Activated effector memory CD4-positive, alpha-beta T cell treated with Interleukin-2 at 50 U/mL for 16 hours (primary cell): Measurements from ENCODE around the gene FBXL7.

Source experiments
- DNase-seq: peaks from one replicate; pipeline ENCODE4 v3.0.0-alpha.2; 2020

Gene FBXL7

DNA sequence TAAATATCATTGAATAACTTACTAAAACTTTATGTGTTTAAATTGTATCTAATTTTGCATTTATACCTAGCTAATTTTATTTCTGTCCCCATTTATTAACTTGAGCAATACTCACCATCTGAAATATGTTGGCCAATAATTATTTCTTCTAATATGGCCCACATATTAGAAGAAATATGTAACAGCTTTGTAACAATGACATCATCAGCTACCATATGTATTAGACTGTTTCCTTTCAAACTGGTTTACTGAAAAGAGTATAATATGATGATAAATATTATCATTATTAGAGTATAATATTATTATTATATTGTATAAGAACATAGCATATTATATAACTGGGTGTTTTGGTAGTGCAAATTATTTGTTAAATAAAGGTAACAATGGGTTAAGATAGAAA is 220.5 kb downstream of the FBXL7 start:
- DNase-seq: no peak

DNA sequence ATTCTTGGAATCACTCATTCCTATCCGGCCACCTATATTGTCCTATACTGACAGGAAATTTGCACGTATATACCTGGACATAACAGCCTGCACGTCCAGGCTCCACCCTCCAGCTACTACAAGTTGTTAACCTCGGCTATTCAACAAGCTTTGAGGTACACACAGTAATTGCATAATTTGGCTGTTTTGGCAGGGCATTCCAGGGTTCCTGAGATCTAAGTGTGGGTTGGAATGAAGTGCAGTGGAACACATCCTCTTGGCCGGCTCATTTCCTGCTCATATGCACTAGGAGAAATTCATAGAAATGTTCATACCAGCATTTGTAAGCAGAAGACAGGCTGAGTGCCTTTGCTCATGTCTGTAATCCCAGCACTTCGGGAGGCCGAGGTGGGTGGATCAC is 222.3 kb downstream of the FBXL7 start:
- DNase-seq: no peak

DNA sequence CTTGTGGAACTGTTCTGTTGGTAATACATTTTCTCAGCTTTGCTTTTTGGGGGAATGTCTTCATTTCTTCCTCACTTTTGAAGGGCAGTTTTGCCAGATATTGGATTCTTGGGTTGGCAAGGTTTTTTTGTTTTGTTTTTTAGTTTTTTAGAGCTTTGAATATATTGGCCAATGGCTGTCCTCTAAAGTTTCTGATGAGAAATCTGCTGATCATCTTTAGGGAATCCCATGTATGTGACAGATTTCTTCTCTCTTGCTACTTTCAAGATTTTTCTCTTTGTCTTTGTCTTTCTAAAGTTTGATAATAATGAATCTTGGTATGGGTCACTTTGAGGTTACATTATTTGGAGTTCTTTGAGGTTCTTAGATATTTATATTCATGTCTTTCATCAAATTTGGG is 227.4 kb downstream of the FBXL7 start:
- DNase-seq: no peak

DNA sequence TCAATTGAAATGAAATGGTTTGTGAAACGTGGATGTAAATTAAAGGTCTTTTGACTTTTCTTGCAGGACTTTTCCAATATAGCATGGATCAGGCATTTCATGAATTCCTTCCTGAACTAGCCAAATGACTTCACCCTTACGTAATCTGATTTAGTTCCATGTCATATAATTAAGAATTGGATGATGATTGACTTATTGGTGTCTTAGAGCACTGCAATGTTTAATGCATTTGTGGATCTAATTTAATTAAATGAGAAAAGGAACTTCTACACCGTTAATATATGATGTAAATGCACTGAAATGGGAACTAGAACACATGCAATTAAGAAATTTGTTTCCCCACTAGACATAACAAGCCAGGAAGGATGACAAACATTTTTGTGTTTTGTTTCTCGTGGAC is 228.8 kb downstream of the FBXL7 start:
- no peak for DNase-seq

DNA sequence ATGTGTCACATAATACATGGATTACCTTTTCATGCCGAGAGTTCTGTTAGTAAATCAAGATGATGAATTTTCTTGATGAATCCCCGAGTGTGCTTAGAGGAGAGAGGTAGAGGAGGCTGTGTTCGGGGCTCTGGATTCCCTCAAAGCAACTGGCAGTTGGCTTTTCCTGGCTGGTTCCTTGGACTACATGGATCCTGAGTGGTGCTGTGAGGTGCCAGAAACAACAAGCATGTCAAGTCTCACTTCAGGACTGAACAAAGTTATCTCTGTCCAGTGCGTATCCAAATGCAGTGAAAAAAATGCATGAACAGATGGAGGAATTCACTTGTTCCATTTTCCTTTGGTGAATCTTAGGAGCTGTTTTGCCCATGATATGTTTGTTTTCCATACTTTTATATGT is 231.7 kb downstream of the FBXL7 start:
- no peak for DNase-seq

DNA sequence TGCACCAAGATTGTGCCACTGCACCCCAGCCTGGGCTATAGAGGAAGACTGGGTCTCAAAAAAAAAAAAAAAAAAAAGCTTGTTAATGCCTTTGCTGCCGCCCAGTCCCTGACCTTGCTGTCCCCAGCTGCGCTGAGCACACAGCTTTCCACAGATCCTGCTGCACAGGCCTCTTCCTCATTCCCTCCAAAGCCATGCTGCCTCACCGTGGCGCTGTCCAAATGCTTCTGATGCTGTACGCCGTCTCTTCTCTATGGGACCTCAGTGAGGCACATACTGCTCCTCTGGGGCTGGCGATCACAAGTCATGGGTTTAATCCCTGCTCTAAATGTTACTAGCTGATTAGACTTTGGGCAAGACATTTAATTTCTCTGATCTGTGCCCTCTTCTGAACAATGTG is 234.1 kb downstream of the FBXL7 start:
- no peak for DNase-seq

DNA sequence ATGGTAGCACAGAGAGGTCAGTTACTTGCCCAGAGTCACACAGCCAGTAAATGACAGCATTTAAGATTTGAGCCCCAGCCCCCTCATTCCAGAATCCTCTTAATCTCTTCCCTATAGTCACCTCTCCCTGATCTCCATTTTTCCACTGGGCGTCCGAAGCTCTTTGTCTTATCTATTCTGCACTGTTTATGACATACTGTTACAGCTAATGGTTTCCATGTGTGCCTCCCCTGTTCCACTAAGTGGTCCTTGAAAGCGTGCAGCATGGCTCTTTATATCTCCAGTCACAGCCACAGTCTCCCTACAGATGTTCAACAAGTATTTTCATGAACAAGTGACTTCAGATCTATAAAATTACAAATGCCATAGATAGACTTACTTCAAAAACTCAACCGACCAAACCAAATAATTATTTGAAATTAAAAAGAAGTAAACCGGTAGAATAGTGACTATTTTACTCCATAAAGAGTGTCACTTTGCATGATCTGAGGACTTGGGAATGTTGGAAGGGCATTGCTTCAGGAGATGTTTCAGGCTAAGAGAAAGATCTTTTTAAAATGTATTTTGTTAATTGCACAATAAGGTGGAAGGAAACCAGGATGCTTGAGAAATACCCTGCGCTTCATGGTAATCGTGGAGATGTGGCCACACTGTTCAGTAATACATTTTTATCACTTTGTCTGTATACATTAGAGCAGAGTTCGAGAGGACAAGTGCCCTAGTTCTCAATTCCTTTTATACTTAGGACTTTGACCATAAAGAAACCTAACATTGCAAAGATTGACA is 237.2 kb downstream of the FBXL7 start:
- DNase-seq: no peak

DNA sequence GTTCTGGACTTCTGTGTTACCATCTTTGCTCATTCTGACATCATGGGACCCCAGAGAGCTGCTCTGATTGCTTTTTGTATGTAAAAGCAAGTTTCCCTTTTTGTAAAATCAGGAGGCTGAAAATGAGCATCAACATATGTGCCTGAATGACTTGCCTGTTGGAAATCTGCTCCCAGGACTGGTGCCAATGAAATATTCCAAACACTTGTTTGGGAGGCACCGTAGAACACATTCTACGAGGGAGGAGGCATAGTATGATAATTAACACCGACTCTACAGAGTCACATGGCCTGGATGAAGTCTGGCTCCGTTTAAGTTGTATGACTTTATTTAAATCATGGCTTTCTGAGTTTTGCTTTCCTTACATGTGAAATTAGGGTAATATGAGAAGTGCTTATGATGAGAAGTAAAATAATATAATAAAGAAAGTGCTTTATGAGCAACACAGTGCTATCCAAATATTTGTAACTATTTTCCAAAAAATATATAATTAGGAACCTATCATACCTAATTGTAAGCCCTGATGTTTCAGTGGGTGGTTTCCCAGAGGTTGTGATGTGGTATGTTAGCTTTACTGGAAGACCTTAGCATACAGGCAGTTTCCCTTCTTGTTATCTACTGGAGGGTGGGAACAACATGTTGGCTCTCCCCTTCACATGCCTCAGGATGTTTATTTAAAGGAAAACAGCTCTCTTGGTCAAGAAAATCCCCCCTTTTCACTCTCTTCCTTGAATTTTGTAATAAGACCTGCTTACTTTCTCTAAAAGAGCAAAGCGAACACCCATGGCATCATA is 238.1 kb downstream of the FBXL7 start:
- DNase-seq: no peak

DNA sequence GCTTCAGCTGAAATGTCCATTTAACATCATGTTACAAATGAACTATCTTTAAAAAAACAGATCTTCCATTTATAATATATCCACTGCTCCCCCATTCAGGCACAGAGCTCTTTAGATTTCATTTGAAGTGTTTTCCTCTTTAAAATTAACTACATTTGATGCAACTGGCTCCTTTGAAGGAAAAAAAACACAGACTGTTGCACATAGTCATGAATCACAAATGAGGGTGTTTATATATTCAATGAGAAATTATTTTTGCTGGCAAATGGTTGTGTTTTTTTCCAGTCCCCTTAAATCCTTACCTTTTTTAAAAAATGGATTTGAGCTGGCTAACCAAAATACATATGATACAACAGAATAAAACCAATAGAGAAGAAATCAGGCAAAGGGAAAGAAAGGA is 240.4 kb downstream of the FBXL7 start:
- DNase-seq: no peak

DNA sequence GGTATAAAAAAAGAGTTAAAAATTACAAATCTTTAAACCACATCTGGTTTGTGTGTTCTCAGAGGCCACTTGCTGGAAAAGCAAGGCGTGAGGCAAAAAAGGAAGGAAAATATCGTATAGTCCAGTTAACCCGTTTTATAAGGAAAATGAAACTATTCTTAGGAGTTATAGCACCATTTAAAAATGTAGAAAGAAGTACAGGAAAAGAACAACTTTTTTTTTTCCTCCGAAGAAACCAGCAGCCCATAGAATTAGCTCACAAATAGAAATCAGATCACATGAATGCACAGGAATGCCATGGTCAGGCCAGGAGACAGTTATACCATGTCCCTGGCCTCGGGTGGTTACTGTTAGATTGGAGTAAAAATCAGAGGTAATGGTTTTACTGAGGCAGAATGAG is 241.6 kb downstream of the FBXL7 start:
- DNase-seq: no peak

DNA sequence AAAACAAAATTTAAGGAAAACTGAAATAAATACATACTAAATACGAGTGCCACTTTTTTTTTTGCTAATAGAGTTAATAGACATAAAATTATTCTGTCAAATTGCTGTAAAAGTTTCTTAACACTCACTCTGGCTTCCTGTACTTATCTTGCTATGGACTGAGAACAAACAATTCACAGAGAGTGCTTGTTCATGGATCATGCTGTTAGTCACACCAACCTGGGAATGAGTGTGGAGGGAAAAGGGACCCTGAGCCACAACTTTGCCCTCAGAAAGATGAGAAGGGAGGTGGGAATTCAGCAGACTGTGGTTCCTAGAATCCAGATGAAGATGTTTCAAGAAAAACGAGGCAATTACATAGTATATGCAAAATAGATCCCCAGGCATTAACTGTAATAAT is 246.9 kb downstream of the FBXL7 start:
- no peak for DNase-seq

DNA sequence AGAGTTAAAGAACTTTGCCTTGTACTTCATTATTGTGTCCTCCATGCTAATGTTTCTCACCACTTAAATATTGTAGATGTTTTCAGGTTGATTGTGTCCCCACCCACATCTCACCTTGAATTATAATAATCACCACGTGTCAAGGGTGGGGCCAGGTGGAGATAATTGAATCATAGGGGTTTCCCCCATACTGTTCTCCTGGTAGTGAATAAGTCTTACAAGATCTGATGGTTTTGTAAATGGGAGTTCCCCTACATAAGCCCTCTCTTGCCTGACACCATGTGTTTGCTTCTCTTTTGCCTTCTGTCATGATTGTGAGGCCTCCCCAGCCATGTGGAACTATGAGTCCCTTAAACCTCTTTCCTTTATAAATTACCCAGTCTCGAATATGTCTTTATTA is 248.3 kb downstream of the FBXL7 start:
- DNase-seq: no peak

DNA sequence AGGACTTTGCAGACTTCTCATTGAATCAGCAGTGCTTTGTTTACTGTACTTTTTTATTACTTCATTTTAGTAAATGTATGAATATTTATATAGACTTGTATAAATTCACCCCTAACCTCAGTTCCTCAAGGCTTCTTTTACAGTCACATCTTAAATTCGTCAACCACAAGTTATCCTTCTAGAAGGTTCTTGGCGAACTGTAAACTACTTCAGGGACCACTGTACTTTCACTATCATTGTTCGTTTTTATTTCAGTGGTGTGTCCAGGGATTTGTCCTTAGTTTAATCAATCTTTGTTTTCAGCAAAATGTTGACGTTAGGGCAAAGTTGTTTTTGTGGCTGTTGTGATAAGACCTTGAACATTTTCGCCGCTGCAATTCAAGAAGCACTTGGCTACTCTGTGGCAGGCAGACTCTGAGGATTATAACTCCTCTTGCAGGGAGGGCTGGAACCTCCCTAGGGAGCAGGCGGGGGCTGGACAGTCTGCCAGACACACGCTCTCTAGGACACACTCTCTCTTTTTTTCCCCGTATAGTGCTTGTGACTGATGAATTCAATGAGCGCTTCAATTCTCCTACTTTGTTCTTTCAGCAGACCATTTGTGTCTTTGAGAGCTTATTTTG is 252.8 kb downstream of the FBXL7 start:
- no peak for DNase-seq

DNA sequence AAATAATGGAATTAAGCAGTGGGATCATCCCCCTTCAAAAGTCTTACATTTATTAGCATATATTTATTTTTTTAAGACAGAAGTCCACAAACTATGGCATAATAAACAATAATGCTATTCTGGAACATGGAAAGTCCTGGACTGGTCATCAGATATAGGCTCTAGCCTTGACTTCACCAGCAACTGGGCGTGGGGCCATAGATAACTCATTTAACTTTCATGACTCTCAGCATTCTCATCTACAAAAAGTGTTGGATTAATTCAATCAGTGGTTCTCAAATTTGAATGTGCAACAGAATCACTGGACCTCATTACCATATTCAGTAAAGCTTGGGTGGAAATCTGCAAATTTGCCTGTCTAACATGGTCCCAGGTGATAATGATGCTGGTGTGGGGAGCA is 253.8 kb downstream of the FBXL7 start:
- no peak for DNase-seq

DNA sequence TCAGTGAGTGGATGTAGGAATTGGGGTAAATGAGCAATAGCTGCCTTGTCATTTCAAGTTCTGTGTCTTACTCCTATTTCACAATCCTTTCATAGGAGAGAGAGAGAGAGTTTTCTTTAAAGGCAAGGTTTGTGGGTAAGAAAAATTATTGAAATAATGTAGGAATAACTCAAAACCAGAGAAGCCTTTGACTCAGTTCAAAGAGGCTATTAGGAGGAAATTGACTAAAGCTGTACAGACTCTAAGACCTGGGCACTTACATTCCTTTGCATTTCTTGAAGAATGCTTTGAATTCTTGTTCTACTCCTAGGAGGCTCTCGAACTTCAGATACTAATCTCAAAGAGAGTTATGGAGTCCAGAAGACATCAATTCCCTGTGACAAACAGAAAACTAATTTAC is 257.1 kb downstream of the FBXL7 start:
- no peak for DNase-seq

DNA sequence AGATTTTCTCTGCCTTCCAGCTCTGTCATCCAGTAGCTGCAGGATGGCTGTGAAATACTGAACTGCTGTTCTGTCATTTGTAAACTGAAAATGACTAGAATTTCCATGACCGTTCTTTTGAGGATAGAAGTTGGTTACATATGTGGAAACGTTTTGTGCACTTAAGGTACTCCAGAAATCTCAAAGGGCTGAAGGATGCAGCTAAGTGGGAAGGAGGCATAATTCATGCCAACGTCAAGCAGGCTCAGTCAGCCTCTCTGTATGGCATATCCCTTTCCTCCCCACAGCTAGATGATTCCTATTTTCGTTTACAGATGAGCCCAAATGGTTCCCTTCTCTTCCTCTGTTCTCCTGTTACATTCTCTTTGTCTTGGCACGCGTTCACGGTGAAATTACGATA is 257.6 kb downstream of the FBXL7 start:
- DNase-seq: no peak

DNA sequence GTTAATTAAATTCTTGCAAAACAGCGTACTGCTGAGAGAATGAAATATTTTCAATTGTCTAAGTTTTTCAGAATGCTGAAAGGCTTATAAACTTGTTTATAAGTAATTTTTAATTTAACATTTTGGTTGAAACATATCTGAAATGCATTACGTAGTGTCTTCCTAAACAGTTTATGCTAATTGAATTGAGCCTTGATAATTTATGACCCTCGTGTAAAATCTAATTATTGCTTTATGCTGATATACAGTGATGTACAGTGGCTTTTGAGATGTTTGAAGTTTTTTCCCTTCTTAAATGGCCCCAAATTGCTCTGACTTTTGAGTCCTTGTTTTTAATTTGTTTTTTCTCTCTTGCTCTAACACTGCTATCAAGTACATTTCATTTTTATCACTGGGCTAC is 262.7 kb downstream of the FBXL7 start:
- no peak for DNase-seq

DNA sequence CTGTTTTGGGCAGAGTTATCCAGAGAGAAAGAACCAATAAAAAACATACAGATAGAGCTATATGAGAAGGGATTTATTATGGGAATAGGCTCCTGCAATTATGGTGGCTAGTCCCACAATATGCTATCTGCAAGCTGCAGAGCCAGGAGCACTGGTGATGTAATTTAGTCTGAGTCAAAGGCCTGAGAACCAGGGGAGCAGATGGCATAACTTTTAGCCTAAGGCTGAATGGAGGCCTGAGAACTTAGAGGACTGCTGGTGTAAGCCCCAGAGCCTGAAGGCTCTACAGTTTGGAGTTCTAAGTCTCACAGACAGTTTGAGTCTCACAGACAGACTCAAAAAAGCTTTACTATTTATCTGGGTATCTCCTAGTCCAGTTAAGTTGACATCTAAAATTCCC is 263.8 kb downstream of the FBXL7 start:
- DNase-seq: no peak

DNA sequence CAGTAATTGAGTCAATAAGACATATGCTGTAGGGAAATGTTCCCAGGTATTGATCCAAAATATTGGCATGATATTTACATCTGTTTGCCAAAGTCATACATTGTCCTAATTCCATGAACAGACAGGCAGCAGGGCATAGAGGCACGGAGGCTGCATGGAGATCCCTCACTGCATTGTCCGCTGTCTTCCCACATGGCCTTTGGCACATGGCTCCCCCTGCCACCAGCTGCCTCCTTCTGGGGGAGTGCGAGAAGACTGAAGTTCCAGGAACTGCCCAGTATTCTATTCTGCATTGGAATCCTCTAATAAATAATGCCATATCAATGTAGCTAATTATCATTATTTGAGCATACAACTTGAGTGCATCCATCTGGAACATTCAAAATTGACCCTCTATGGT is 269.0 kb downstream of the FBXL7 start:
- DNase-seq: no peak

DNA sequence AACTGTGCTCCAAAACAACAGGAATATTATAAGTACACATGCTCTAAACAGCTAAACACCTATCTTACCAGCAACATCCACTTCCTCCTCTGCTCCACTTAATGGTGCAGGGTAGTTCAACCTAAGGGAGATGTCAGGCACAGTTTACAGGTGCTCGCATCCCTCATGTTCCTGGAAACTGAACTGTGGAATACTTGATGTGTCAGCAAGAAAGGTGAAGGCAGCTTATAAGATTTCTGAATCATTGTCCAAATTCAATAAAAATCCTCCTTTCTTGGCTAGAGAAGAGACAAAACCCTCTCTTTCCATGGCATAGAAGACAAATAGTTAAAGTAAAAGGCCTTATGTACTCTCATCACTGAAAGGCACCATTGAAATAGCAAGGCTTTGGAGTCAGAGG is 272.2 kb downstream of the FBXL7 start:
- no peak for DNase-seq

DNA sequence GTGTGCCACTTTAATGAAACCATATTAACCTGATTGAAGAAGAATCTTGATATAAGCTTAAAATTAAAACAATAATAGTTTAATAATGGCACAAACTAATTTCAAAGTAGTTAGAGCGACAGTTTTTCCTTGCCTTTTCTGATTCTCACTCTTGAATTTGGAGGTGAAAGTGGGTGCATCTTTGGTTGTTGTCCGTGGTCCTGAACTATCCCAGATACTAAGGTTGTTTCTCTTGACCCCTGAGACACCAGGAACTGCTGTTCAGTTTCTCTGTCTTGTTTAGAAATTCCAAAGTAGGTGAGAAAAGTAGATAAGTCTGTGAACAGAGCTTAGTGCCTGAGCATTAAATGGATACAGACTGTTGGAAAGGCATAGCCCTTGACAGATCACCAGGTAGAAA is 274.7 kb downstream of the FBXL7 start:
- DNase-seq: no peak

DNA sequence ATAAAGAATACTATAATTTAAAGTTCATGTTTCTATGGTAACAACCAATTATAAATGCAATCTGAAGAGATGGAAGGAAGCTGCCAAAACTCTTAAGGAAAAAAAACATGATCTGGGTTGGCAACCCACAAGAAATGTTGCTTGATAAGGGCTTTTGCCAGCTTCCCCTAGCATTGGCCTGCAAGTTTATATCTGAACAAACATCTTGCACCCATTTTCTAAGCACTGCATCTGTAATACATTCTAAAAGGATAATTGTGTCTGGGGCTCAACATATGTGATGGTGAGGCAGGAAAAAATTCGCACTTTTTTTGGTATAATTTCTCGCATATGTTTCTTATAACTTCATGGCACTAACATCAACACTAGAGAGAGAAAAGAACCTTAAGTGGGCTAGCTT is 276.4 kb downstream of the FBXL7 start:
- DNase-seq: no peak

DNA sequence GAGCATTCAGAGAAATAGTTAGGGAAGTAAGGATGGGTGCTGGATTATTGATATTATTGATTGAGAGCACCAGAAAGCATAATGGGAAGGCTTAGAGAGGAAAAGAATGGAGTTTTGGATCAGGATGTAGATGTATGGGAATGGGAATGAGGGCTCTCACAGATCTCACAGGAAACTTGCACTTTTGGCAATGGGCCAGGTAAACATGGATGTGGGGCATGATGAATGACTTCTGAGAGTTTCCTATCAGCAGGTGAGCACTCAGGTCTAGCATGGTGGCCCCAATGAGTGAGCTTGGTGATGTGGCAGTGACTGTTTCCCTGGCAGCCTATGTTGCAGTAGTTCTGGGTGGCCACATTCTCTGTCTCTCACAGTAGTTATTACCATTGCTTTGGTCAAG is 283.8 kb downstream of the FBXL7 start:
- DNase-seq: no peak

DNA sequence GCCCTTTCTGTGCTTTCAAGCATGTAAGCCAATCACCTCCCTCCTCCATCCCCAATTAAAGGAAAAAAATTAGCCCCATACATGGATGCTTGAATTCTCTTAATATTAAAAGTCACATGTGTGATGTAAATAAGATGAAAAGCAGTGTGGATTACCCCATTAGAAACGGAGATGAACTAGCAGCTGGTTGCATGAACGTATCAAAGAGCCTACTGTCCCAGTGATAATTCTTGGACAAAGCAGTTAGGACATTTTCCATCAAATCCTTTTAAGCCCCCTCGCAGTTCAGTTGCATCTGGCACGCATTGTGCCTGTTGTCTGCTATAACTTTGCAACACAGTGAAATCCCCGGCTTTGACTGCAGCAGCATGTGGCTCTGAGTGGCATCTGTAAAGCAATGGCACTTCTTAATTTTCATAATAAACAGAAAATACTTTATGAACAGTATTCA is 285.6 kb downstream of the FBXL7 start:
- DNase-seq: no peak
